ENCODE measurements around the gene TYRO3.

Gene TYRO3

DNA sequence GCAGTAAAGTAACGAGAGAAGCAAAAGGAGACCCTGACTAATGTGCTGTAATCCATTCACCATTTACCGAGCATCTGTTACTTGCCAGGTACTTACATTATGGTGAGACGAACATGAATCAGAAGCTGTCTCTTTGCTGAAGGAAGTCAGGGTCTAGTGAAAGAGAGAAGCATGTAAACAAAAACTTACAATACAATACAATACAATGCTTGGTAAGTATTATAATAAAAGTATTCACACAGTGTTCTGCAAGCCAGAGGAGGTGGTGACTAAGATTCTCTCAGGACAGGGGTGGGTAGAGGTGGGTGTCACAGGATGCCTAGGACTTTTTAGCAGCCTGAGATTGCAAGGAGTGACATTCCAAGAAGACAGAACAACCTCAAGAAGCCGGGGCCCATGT, 51.0 kb downstream of the TYRO3 start:
- TF ChIP-seq CTCF (IDR thresholded peaks at IDR 0.05; ENCODE audit: insufficient read depth, low read depth, low read length, missing control alignments) = no peak

GRCh38 chr15:41620536-41621199, 61.7 kb downstream of the TYRO3 start:
- no peak overlapping the region for H3K4me3 ChIP-seq (ENCODE audit: low read depth, low read length)
- TF ChIP-seq CTCF (IDR thresholded peaks at IDR 0.05; ENCODE audit: insufficient read depth, low read depth, low read length, missing control alignments) = no peak
- DNase-seq (ENCODE audit: low read depth) = no peak

More for the DNA sequence above, 51.0 kb downstream of the TYRO3 start:
- no peak overlapping the region for H3K4me3 ChIP-seq (ENCODE audit: low read depth, low read length)
- no peak for DNase-seq (ENCODE audit: low read depth)

GRCh38 chr15:41621200-41622193, 62.5 kb downstream of the TYRO3 start:
- DNase-seq (ENCODE audit: low read depth) = no peak
- TF ChIP-seq CTCF (IDR thresholded peaks at IDR 0.05; ENCODE audit: insufficient read depth, low read depth, low read length, missing control alignments) = no peak
- H3K4me3 ChIP-seq (ENCODE audit: low read depth, low read length) = no peak overlapping the region

- H3K4me3 ChIP-seq (ENCODE audit: low read depth, low read length) = no peak overlapping the region
- no peak for DNase-seq (ENCODE audit: low read depth)
- TF ChIP-seq CTCF (IDR thresholded peaks at IDR 0.05; ENCODE audit: insufficient read depth, low read depth, low read length, missing control alignments) = no peak
Observed at GRCh38 chr15:41622901-41623300, 63.9 kb downstream of the TYRO3 start.

DNA sequence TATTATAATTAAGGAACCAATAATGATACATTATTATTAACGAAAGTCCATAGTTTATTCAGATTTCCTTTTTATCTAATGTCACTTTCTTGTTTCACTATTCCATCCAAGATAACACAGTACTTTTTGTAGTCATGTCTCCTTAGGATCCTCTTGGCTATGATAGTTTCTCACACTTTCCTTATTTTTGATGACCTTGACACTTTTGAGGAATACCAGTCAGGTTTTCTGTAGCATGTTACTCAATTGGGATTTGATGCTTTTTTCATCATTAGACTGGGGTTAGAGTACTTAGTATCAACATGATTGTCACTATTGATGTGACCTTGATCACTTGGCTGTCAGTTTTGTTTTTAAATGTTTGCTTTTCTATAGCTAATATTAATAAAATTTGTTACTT, 68.2 kb downstream of the TYRO3 start:
- no peak overlapping the region for H3K4me3 ChIP-seq (ENCODE audit: low read depth, low read length)
- DNase-seq (ENCODE audit: low read depth) = no peak
- no peak for TF ChIP-seq CTCF (IDR thresholded peaks at IDR 0.05; ENCODE audit: insufficient read depth, low read depth, low read length, missing control alignments)

DNA sequence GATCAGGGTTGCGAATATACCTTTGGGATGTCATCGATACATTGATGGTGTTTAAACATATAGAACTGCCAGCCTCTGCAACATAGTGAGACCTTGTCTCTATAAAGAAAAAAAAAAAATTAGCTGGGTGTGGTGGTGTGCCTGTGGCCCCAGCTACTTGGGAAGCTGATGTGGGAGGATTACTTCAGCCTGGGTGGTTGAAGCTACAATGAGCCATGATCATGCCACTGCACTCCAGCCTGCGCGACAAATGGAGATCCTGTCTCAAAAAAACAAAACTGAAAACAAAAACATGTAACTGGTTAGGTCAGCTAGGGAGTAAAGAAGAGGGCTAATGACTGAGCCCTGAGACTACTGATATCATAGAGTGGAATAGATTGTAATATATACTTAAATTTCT, 70.5 kb downstream of the TYRO3 start:
- no peak overlapping the region for H3K4me3 ChIP-seq (ENCODE audit: low read depth, low read length)
- no peak for DNase-seq (ENCODE audit: low read depth)
- TF ChIP-seq CTCF (IDR thresholded peaks at IDR 0.05; ENCODE audit: insufficient read depth, low read depth, low read length, missing control alignments) = no peak

Measured in GM12865 (cell line).